AG04450 (cell line): ENCODE results near the gene CCDC157. TPM values are rescaled to one million over a fixed set of nuclear protein-coding genes. Genes with fewer than 3 reads are reported as not detected.

Experiments
- CTCF ChIA-PET: fragments of 300-600, 350-600 bp; formaldehyde crosslinking; extraction: SDS; loops from one replicate; lab custom pipeline; 2022; ENCODE audit warnings: antibody characterized with exemption, inconsistent platforms; lab: Charles Lee
- POLR2A ChIA-PET: fragments of 350-600 bp; formaldehyde crosslinking; extraction: SDS; loops from one replicate; lab custom pipeline; 2021; ENCODE audit warnings: antibody characterized with exemption, inconsistent platforms; lab: Yijun Ruan, JAX
- DNase-seq: peaks from one replicate; pipeline ENCODE4 v3.0.0-alpha.2; 2011; ENCODE audit warnings: low read depth, low spot score
- H3K27ac ChIP-seq: one replicate; pipeline ENCODE4 v1.5.1; 2012; ENCODE audit warnings: low read depth, low read length, control low read depth
- H3K27me3 ChIP-seq: one replicate; pipeline ENCODE4 v1.6.0; 2012; ENCODE audit warnings: low read length; ENCODE audit not compliant: control insufficient read depth, insufficient read depth
- H3K4me3 ChIP-seq: 2 replicates; pipeline ENCODE4 v1.5.1; 2011; ENCODE audit warnings: mild to moderate bottlenecking, low read depth, low read length, control low read depth
- H3K9me3 ChIP-seq: 2 replicates; pipeline ENCODE4 v1.5.1; 2012; ENCODE audit warnings: low read length; ENCODE audit not compliant: control insufficient read depth, insufficient read depth
- polyA plus RNA-seq: library from polyadenylated mRNA; depleted of rRNA; stranded (reverse); fragments of >200 nt; gene quantifications from 2 replicates; pipeline ENCODE4 v1.2.3, GENCODE V29; 2011
- TF ChIP-seq, protein P1 (sequence below): IDR thresholded peaks from 2 replicates; pipeline ENCODE4 v1.5.1; 2011; ENCODE audit warnings: low read depth, low read length, control low read depth, inconsistent platforms

The CCDC157 gene
- polyA plus RNA-seq, 1 experiment: 1.6 TPM

DNA sequence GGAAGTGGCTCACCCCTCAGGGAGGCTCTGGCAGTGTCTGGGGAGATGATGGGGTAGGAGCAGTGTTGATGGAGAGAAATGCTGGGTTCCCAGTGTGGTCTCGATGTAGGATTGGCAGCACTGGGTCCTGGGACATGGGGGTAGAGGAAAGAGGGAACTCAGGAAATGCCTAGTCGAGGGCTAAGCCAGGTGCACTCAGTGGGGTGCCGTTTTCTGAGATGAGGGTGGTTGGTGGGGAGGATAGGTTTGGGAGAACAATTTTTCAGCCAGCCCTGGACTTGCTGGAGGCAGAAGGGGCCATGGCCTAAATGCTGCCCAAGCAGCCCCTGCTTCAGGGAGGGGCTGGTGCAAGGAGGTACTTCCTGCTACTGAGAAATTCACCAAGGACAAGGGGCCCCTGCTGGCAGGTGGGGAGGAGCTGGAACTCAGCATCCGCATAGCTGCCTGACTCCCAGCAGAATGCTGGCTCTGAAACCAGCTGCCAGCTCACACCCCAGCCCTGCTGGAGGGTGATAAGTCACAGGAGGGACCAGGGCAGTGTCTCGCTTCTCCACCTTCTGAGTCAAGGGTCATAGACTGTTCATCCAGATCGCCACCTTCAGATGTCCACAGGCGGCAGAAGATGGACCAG lies 6.0 kb downstream of the CCDC157 start:
- ChIA-PET POLR2A (no interaction called here), CTCF (no interaction called here)
- Histone ChIP-seq H3K9me3 (no peaks in the 10 kb centered on the region), H3K27me3 (no peaks in the 10 kb centered on the region), H3K4me3 (no peak overlapping the region), H3K27ac (no peak overlapping the region)
- TF ChIP-seq, protein P1, sequence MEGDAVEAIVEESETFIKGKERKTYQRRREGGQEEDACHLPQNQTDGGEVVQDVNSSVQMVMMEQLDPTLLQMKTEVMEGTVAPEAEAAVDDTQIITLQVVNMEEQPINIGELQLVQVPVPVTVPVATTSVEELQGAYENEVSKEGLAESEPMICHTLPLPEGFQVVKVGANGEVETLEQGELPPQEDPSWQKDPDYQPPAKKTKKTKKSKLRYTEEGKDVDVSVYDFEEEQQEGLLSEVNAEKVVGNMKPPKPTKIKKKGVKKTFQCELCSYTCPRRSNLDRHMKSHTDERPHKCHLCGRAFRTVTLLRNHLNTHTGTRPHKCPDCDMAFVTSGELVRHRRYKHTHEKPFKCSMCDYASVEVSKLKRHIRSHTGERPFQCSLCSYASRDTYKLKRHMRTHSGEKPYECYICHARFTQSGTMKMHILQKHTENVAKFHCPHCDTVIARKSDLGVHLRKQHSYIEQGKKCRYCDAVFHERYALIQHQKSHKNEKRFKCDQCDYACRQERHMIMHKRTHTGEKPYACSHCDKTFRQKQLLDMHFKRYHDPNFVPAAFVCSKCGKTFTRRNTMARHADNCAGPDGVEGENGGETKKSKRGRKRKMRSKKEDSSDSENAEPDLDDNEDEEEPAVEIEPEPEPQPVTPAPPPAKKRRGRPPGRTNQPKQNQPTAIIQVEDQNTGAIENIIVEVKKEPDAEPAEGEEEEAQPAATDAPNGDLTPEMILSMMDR: no peak
- DNase-seq: no peak

DNA sequence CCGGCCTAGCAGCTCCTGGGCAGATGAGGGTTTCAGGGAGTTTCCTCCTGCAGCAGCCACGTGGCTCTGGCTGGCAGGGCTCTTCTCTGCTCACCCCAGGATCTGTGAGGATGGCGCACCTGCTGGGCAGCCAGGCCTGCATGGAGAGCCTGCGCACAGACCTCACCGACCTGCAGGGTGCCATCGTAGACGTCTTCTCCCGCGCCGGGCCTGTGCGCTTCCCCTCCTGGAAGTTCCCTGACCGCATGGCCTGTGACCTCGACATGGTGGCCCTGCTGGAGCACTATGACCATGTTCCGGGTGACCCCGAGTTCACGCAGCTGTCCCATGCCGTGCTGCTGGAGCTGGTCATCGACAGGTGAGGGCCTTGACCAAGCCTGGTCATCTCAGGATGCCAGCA lies 9.1 kb downstream of the CCDC157 start:
- no peak overlapping the region for H3K4me3 ChIP-seq
- ChIA-PET POLR2A (interaction anchor here (1.4 kb wide), 1 partner anchor 9 kb away, joined by 4 read pairs; the partner anchor contains the start of genes CCDC157 and SF3A1), CTCF (interaction anchor here (1.0 kb wide), 1 partner anchor 103 kb away, joined by 3 read pairs; no protein-coding TSS in a partner anchor)
- no peaks in the 10 kb centered on the region for H3K9me3 ChIP-seq
- DNase-seq: no peak
- no peak overlapping the region for H3K27ac ChIP-seq
- H3K27me3 ChIP-seq: no peaks in the 10 kb centered on the region
- TF ChIP-seq, protein P1: no peak

DNA sequence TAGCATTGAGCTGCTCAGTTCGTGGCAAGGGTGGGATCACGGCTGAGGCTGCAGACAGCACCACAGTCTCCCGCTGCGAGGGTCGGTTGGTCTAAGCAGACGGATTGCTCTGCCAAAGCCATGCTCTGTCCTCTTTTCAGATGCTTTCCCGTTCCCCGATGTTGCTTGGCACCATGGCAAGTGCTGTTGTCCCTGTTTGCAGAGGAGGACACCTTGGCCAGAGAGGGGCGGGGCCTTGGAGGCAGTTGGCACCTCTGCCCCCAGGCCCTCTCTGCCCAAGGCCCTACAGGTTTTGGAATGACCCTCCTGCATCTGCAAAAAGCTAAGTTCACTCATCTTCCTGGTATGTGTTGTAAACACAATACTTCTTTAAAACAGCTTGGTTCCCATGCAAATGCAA lies 11.6 kb downstream of the CCDC157 start:
- CTCF ChIA-PET: interaction anchor here (0.9 to 2.3 kb wide), 3 partner anchors 19 to 113 kb away, joined by 3 to 9 read pairs (median 3); partner anchors contain the start of gene RNF215
- no peak for DNase-seq
- H3K27me3 ChIP-seq: no peaks in the 10 kb centered on the region
- H3K27ac ChIP-seq: no peak overlapping the region
- H3K4me3 ChIP-seq: no peak overlapping the region
- no peaks in the 10 kb centered on the region for H3K9me3 ChIP-seq
- TF ChIP-seq, protein P1: no peak
- POLR2A ChIA-PET: interaction anchor here (1.3 kb wide), 1 partner anchor 12 kb away, joined by 8 read pairs; the partner anchor contains the start of genes CCDC157 and SF3A1

DNA sequence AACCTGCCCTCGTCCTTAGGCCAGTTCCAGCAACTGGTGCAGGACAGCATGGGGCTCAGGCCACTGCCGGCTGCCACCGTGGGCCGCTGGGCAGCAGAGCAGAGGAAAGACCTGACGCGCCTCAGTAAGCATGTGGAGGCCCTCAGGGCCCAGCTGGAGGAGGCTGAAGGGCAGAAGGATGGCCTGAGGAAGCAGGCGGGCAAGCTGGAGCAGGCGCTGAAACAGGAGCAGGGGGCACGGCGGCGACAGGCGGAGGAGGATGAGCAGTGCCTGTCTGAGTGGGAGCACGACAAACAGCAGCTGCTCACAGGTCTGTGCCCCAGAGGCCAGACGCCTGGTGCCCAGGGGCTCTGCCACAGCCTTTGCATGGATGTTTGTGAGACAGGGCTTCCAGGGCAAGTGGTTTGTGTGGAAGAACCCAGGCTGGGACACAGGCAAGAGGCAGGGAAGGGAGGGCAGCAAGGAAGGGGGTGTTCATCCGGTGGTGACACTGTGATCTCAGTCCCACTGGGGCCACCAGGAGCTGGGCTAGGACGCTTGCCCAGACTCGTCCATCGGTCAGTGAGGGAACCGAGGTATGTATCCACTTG lies 13.9 kb downstream of the CCDC157 start:
- no peaks in the 10 kb centered on the region for H3K9me3 ChIP-seq
- POLR2A ChIA-PET: no interaction called here
- CTCF ChIA-PET: interaction anchor here (2.3 kb wide), 1 partner anchor 17 kb away, joined by 9 read pairs; the partner anchor contains the start of gene RNF215

More for the DNA sequence above, 13.9 kb downstream of the CCDC157 start:
- Histone ChIP-seq H3K27me3 (no peaks in the 10 kb centered on the region), H3K4me3 (no peak overlapping the region), H3K27ac (no peak overlapping the region)
- DNase-seq: no peak
- TF ChIP-seq, protein P1: no peak
